ENCODE measurements around the gene HMCN1. TPM values are rescaled to one million over a fixed set of nuclear protein-coding genes. Genes with fewer than 3 reads are reported as not detected.

The HMCN1 gene
- total and polyA plus RNA-seq, 4 donors = 1.5 to 6.8 (median 3.5) TPM

- TF ChIP-seq MAX (IDR thresholded peaks at IDR 0.05) (no peak), RAD21 (IDR thresholded peaks at IDR 0.05) (no peak), FOXA2 (IDR thresholded peaks at IDR 0.05) (no peak), HNF4G (IDR thresholded peaks at IDR 0.05) (no peak), JUND (IDR thresholded peaks at IDR 0.05) (no peak), NR2F2 (IDR thresholded peaks at IDR 0.05) (no peak), TAF1 (conservative IDR thresholded peaks at IDR 0.05) (no peak)
- TF ChIP-seq, protein P1, sequence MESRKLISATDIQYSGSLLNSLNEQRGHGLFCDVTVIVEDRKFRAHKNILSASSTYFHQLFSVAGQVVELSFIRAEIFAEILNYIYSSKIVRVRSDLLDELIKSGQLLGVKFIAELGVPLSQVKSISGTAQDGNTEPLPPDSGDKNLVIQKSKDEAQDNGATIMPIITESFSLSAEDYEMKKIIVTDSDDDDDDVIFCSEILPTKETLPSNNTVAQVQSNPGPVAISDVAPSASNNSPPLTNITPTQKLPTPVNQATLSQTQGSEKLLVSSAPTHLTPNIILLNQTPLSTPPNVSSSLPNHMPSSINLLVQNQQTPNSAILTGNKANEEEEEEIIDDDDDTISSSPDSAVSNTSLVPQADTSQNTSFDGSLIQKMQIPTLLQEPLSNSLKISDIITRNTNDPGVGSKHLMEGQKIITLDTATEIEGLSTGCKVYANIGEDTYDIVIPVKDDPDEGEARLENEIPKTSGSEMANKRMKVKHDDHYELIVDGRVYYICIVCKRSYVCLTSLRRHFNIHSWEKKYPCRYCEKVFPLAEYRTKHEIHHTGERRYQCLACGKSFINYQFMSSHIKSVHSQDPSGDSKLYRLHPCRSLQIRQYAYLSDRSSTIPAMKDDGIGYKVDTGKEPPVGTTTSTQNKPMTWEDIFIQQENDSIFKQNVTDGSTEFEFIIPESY (IDR thresholded peaks at IDR 0.05) = no peak
- TF ChIP-seq, protein P2, sequence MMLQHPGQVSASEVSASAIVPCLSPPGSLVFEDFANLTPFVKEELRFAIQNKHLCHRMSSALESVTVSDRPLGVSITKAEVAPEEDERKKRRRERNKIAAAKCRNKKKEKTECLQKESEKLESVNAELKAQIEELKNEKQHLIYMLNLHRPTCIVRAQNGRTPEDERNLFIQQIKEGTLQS (IDR thresholded peaks at IDR 0.05) = no peak
- H3K9ac ChIP-seq (ENCODE audit: low read depth in 1 of 2, low read length in 2 of 2) = no peak overlapping the region
- WGBS = 65% methylated on average over 3 of the region's 3 CpGs
- H3K4me3 ChIP-seq (ENCODE audit: low read depth in 1 of 3, low read length in 3 of 3) = no peak overlapping the region
- H3K27me3 ChIP-seq (ENCODE audit: control insufficient read depth in 4 of 4, insufficient read depth in 4 of 4, low read length in 3 of 4) = no peaks in the 10 kb centered on the region
- H3K36me3 ChIP-seq (ENCODE audit: control insufficient read depth in 4 of 4, insufficient read depth in 3 of 4, low read depth in 1 of 4, low read length in 3 of 4) = no peaks in the 10 kb centered on the region
- H3K9me3 ChIP-seq (ENCODE audit: control insufficient read depth in 4 of 4, low read length in 3 of 4) = no peaks in the 10 kb centered on the region
- no peak for DNase-seq (ENCODE audit: low spot score)
- no peaks in the 10 kb centered on the region for H3K4me1 ChIP-seq (ENCODE audit: control insufficient read depth in 4 of 4, insufficient read depth in 4 of 4, low read length in 3 of 4)
- no peak overlapping the region for H3K27ac ChIP-seq (ENCODE audit: low read depth in 1 of 2, low read length in 2 of 2)
Measured at GRCh38 chr1:185856482-185856881, 122.3 kb downstream of the HMCN1 start.

- TF ChIP-seq RXRA (IDR thresholded peaks at IDR 0.05) (no peak), MAX (IDR thresholded peaks at IDR 0.05) (no peak), CTCF (IDR thresholded peaks at IDR 0.05; ENCODE audit: low read depth, low read length, missing input control) (no peak), HNF4A (conservative IDR thresholded peaks at IDR 0.05) (no peak), EGR1 (IDR thresholded peaks at IDR 0.05; ENCODE audit: low read depth in 2 of 2) (no peak), GABPA (IDR thresholded peaks at IDR 0.05 in 1 of 2, conservative IDR thresholded peaks at IDR 0.05 in 1 of 2) (no peak), YY1 (IDR thresholded peaks at IDR 0.05) (no peak), FOXA1 (IDR thresholded peaks at IDR 0.05) (no peak), HNF4G (IDR thresholded peaks at IDR 0.05) (no peak), JUND (IDR thresholded peaks at IDR 0.05) (no peak), NR2F2 (IDR thresholded peaks at IDR 0.05) (no peak), SP1 (IDR thresholded peaks at IDR 0.05) (no peak), FOXA2 (IDR thresholded peaks at IDR 0.05) (no peak), TAF1 (conservative IDR thresholded peaks at IDR 0.05) (no peak)
- TF ChIP-seq, protein P2 (IDR thresholded peaks at IDR 0.05) = no peak
- TF ChIP-seq, protein P1 (IDR thresholded peaks at IDR 0.05) = no peak
- TF ChIP-seq, protein P3, sequence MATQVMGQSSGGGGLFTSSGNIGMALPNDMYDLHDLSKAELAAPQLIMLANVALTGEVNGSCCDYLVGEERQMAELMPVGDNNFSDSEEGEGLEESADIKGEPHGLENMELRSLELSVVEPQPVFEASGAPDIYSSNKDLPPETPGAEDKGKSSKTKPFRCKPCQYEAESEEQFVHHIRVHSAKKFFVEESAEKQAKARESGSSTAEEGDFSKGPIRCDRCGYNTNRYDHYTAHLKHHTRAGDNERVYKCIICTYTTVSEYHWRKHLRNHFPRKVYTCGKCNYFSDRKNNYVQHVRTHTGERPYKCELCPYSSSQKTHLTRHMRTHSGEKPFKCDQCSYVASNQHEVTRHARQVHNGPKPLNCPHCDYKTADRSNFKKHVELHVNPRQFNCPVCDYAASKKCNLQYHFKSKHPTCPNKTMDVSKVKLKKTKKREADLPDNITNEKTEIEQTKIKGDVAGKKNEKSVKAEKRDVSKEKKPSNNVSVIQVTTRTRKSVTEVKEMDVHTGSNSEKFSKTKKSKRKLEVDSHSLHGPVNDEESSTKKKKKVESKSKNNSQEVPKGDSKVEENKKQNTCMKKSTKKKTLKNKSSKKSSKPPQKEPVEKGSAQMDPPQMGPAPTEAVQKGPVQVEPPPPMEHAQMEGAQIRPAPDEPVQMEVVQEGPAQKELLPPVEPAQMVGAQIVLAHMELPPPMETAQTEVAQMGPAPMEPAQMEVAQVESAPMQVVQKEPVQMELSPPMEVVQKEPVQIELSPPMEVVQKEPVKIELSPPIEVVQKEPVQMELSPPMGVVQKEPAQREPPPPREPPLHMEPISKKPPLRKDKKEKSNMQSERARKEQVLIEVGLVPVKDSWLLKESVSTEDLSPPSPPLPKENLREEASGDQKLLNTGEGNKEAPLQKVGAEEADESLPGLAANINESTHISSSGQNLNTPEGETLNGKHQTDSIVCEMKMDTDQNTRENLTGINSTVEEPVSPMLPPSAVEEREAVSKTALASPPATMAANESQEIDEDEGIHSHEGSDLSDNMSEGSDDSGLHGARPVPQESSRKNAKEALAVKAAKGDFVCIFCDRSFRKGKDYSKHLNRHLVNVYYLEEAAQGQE (IDR thresholded peaks at IDR 0.05) = no peak
- no peak for DNase-seq (ENCODE audit: low spot score)
- no peak overlapping the region for H3K9ac ChIP-seq (ENCODE audit: low read depth in 1 of 2, low read length in 2 of 2)
- 71% methylated on average over 2 of the region's 2 CpGs for WGBS
- H3K27ac ChIP-seq (ENCODE audit: low read depth in 1 of 2, low read length in 2 of 2) = no peak overlapping the region
- H3K9me3 ChIP-seq (ENCODE audit: control insufficient read depth in 4 of 4, low read length in 3 of 4) = no peaks in the 10 kb centered on the region
- no peaks in the 10 kb centered on the region for H3K36me3 ChIP-seq (ENCODE audit: control insufficient read depth in 4 of 4, insufficient read depth in 3 of 4, low read depth in 1 of 4, low read length in 3 of 4)
- H3K27me3 ChIP-seq (ENCODE audit: control insufficient read depth in 4 of 4, insufficient read depth in 4 of 4, low read length in 3 of 4) = no peaks in the 10 kb centered on the region
- H3K4me1 ChIP-seq (ENCODE audit: control insufficient read depth in 4 of 4, insufficient read depth in 4 of 4, low read length in 3 of 4) = no peaks in the 10 kb centered on the region
- no peak overlapping the region for H3K4me3 ChIP-seq (ENCODE audit: low read depth in 1 of 3, low read length in 3 of 3)
Measured at GRCh38 chr1:185857442-185857841, 123.3 kb downstream of the HMCN1 start.

Data from liver (tissue), 9 donors.